HG03108 (cell line): ENCODE measurements around the gene UTS2B.
A peak's percentile ranks its signal among the peaks of the same experiment; 100 is the strongest.

Experiments
- ATAC-seq: cut with Tn5 transposase; IDR thresholded peaks from one replicate; pipeline ENCODE4 v1.9.1; 2021; ENCODE audit warnings: moderate library complexity; ENCODE audit not compliant: unreplicated experiment

UTS2B gene, protein sequence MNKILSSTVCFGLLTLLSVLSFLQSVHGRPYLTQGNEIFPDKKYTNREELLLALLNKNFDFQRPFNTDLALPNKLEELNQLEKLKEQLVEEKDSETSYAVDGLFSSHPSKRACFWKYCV

DNA sequence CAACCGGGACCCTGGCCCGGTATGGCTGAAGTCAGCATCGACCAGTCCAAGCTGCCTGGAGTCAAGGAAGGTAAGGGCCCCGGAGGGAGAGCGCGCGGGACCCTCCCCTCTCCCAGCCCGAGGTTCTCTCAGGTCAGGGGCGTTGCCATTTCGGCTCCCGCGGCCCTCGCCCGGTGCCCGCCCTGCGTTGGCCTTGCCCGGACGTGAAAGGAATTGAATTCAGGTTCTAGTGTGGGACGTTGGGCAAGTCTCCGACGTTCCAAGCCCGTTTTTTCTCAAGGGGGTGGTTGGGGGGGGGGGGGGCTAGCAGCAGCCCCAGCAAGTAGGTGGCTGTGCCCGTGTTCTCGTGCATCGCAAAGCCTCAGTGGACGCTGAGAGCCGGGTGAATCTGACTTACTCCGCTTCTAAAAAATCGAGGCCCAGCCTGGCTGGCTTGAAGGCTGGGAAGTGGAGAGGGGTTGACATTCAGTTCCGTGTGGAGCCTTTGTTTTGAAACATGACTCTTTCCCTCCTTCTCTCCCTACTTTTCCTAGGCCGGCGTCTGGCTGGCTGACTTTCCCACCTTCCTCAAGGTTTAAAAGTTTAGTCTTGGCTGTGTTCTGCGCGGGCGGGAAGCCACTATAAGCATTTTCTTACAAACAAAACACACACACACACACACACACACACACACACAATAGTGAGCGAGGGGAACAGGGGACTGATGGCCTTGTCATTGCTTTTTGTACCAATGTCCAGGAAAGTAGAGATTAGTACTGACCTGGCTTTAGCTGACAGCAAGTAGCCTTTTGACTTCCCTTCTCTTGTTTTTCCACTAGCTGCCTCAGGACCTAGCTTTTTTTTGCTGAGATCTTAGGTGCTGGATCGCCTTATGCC is at the start of gene UTS2B:
Gene UTS2B, minus strand, starts transcription at position 873 of the 876 bp plus-strand sequence. CDS start 48,337 bp downstream, outside the sequence.
- peak; percentile 18 for ATAC-seq

DNA sequence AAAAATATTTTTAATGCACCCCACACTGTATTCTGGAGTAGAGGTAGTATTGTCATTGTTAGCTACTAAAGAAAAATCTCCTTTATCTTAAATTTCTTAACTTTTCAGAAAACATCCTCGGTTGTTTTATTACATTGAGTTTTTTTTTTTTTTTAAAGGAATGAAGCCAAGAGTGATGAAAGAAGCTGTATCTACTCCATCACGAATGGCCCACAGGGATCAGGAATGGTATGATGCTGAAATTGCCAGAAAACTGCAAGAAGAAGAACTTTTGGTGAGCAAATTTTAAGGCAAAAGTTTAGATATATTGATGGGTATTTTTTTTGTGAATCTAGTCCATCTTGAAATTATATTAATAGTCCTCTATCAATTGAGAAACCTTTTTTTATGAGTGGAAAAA is 49.7 kb upstream of the UTS2B start:
- ATAC-seq: no peak

DNA sequence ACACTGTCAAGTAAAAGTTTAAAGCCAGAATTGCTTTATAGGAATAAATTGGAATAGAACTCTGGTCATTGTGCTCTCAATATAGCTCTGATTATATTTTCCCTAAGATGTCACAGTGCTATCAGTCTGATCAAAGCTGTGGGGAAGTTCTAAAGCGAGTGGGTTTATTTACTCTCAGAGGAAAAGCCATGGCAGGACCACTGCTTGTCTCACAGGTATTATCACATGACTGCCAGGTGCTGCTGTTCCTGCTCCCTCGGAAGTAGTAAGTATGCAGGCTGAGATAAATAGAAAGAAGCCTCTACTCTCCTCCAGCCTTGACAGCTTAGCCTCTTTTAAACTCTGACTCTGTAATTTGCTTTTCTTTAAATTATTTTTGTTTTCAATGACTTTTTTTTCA is 49.1 kb upstream of the UTS2B start:
- ATAC-seq: no peak

DNA sequence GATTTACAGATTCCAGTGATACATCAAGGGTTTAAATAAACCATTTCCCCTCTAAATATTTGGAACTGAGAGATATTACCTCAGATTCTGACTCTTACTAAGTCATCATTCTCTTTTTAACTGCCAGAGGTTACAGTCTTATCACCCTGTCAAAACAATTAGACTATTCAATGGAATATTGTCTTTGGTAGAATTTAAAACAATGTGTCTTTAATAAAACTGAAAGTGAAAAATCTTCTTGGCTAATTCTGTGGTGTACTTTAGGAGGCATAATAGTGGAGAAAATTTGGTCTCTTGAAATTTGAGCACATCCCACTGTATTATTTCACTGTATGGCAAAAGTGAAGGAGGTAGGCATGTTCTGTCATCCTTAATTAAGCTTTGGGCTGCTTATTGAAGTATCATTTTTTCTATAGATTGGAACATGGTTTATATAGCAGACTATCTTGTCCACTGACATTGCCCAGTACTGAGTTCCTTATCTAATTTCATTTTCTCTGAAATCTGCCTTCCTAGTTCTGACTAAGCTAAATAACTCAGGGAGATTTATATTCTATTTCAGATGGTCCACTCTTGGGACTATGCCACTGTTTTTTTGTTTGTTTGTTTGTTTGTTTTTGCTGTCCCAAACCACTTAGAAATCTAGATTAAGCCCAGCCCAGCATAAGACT is 48.0 kb upstream of the UTS2B start:
- ATAC-seq: no peak

DNA sequence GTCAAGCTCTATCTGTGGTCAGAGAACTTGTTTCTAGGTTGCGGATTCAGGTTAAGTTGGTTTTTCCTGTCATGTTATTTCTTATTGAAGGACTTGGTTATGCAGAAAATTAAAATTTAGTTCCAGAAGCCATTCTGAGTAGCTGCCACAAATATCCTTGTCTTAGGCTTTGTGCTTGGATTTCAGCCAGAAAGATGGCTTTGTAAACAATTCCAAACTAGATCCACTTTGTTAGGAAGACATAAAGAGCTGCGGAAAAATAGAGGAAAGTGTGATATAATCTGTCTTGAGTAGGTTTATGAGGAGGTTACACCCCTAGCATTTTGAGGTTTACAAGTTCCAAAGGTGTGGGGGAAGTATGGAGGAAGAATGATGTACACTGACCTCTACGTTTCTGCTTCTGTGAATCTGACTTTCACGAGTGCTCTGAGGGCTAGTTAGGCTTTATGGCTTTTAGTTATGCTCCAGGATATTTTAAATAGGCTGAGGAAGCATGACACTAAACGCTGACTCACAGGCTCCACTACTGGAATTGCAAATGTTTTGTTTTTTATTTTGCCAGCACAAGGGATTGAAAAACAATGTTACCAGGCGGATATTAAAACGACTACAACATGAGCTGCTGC is 46.3 kb upstream of the UTS2B start:
- no peak for ATAC-seq

DNA sequence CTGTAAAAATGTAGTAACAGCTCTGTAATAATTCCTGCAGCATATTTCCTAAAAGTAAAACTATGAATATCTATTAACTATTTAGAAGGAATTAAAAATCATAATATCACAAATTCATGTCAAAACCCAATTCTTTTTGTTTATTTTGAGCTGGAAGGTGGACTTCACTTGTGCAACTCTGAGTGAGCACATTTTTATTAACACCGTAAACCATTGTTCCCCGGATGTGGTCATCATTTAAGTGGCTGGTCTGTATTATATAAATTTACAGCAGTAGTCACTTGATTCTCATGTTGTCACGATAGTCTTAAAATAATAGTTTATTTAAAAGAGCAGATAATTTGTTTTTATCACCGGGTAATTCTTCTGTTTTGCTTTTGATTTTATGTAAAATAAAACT is 43.0 kb upstream of the UTS2B start:
- no peak for ATAC-seq

DNA sequence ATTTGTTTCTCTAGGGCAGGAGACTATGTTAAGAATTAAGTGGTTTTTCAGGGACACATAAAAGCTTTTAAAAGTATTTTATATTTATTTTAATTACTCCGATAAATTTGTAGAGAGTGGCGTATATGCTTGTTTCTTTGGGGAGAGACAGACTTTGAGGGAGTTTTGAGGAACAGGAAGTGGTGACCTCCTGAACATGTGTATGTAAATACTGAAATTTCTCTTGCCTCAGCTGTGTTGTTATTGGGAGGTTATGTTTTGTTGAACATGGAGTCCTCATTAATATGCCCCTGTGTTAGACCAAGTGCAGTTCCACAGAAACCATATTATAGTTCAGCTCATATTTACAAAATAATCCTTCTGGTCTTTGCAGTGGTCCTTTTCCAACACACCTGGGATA is 41.8 kb upstream of the UTS2B start:
- peak; percentile 65 for ATAC-seq

DNA sequence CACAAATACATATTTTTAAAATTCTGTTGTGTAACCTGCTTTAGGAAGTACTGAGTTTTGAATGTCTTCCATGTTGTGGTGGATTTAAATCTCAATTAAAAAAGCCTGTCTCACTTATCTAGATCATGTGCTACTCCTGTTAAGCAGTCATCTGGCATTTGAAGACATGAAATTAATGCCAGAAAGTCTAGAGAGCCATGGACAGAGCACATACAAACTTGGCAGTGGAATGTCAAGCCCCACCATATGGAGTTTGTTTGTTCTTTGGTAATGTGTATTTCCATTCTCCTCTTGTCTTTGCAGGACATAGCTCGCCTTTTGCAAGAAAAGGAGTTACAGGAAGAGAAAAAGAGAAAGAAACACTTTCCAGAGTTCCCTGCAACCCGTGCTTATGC is 39.3 kb upstream of the UTS2B start:
- no peak for ATAC-seq

DNA sequence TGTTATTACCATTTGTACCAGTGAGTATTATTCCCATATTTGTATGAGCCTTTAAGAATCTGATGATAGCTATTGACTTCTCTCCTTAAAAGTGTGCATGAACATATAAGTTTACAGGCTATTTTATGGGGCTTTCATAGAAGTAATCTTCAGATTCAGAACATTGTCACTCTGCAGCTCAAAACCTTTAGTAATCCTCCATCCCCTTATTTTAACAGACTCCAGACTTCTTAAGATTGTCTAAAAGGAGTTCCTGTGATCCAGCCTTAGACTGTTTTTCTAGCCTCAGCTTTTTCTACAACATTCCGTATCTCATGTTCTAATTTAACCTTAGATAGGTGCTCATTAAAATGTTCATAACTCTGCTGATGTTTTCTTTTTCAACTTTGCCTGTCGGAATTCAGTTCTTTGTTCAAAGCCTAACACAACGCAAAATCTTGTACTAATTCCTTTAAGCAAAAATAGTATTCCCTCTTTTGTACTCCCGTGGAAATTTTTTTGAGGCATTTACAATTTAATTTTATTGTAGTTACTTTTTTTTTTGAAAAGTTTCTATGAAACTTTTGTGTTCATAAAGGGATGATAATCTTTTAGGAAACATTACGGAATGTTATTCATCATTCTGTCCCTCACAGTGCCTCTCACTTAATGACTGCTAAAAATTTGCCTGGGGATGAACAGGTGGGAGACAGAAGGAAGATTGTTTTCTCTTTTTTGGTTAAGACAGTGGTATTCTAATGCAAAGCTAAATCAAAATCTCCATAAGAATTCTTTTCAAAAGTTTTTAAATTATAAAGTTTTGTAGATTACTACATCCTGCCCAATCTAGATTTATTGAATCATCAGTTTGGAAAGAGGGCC is 38.7 kb upstream of the UTS2B start:
- ATAC-seq: no peak

DNA sequence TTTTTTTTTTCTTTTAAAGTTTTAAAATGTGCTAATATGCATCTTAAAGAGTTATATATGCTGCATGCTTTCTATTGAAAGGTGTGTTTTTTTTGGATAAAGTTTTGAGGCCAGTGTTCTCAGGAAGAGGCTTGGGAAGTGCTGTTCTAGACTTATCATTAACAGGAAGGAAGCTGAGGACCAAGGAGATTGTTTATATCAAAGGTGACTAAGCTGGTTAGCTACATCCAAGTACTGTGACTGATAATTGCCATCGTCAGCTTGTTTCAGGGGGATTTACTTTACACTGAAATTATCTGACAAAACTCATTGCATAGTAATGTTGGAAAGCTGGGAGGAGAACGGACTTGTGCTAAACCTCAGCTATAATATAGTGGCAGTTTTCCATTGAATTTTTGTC is 36.3 kb upstream of the UTS2B start:
- ATAC-seq: no peak

DNA sequence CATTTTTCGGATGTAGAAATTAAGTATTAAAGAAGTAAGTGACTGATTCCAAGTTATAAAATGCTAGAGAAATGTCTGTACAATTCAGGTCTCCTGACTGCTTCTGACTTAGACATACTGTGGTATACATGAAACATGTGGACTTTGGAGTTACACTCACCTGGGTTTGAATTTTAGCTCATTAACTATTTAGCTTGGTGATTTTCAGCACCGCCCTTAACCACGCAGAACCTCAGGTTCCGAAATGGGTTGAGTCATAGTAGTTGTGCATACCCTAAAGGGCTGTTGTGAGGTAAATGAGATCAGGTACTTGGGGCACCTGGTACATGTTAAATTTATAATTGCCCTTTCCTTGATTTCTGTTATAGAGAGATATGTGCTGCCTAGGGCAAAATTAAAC is 32.9 kb upstream of the UTS2B start:
- ATAC-seq: no peak

DNA sequence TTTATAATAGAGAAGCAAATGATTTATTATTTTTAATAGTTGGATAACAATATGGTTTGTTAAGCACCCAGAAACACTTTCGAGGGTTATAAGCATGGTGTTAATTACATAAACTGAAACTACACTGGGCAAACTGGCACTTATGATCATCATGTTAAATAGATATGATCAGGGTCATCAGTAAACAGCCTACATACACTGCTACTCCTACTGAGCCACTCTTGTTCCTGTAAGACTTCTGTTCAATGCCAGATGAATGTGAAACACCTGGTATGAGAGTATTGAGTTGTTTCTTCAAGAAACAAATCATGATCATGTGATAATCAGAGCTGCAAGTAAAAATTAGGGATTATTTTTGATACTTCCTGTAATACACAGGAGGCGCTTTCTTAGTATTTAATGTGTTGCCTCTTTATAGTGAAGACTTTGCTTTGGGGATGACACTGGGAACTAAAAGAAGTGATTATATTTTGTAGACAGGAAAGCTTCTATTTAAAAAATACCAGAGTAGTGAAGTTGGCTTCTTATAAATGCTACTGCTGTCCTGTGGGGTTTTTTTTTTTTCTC is 32.3 kb upstream of the UTS2B start:
- no peak for ATAC-seq

DNA sequence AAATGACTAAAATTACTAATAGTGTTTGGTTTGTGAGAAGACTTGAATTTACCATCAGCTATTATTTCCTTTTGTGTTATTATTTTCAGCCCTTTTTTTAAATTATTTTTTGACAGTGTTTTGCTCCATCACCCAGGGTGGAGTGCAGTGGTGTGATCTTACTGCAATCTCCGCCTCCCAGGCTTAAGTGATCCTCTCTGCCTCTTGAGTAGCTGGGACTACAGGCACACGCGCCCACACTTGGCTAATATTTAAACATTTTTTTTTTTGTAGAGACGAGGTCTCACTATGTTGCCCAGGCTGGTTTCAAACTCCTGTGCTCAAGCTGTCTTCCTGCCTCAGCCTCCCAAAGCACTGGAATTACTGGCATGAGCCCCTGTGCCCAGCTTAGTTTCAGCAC is 31.7 kb upstream of the UTS2B start:
- no peak for ATAC-seq

DNA sequence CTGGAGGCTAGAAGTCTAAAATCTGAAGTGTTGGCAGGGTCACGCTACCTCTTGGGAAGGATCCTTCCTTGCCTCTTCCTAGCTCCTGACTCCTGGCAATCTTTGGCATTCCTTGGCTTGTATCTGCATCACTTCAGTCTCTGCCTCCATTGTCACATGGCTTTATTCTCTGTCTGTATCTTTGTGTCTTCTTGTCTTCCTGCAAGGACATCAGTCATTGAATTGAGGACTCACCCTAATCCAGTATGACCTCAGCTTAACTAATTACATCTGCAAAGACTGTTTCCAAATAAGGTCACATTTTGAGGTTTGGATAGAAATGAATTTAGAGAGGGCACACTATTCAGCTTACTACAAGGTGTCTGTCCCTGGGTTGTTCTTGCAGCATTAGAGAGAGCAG is 31.1 kb upstream of the UTS2B start:
- ATAC-seq: no peak

DNA sequence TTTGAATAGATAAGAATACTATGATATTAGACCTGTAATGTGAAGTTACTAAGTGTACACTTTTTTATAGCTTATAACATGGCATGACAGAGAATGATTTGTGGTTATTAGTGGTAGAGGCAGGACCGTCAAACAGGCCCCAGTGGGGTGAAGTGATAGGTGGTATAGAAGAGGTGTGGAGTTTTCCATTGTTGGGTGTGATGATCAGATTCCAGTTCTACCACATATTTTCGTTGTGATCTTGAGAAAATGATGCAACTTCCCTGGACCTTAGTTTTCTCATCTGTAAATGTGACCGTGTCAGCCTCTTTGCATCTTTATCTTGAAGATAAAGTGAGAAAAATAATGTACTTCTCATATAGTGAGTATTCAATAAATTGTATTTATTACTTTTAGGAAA is 30.3 kb upstream of the UTS2B start:
- no peak for ATAC-seq

DNA sequence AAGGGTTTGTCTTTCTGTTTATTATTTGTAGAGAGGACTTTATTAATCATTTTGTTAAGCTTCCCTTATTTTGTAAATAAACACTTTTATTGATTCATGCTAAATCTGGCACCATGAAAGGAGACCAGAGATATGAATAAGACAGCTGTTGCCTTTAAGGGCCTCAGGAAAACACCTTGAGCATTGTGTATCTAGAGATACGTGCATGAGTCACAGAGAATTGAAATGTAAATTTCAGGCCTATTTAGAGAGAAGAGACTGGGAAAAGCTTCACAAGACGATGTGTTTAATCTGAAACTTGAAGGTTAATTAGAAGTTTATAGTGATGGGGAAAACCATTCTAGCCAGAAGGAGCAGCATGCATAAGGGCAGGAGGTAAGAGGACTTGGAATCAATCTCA is 28.6 kb upstream of the UTS2B start:
- peak; percentile 32 for ATAC-seq

DNA sequence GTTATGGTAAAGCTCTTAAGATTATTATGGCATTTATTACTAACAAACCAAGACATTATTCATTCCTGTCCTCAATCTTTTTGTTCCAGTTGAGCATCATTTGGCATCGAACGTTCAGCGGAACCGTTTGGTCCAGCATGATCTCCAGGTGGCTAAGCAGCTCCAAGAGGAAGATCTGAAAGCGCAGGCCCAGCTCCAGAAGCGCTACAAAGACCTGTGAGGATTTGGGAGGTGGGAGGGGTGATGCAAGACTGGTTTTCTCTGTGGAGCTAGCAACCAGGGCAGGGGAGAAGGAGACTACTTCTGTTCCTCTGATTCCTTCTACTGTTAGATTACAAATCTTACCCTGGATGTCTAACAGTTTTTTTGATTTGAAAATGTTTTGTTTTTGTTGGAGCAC is 27.6 kb upstream of the UTS2B start:
- ATAC-seq: no peak

DNA sequence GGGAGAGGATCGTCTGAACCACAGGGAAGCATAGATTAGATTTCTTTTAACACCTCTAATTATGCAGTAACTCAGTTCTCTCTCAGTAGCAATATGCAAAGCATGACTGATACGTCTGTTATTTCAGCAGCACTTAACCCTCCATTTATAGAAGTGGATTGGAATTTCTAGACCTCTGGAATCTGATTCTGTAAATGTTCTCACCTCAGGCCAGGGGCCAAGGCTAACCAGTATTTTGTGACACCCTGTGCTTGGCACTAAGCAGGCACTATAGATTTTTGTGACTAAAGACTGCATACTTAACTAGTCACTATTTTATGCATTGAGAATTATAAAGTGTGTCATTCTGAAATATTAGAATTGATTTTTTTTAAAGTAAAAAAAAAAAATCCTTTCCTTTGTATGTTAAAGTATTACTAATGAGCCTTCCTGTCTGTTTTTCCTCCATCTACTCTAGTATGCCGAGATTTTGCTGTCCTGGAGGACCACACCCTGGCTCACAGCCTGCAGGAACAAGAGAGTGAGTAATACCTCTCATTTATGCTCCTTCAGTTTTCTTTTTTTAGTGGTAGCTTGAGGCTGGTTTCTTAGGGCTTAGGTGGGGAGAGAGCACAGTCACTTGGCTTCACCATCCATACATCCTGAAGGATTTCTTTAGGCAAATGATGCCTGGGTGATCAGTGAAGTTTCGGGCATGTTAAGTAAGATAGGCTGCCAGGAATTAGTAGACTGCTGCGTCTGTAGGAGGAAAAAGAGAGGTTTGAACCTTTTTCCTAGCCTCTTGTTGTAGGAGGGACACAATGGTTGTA is 26.5 kb upstream of the UTS2B start:
- ATAC-seq: no peak

DNA sequence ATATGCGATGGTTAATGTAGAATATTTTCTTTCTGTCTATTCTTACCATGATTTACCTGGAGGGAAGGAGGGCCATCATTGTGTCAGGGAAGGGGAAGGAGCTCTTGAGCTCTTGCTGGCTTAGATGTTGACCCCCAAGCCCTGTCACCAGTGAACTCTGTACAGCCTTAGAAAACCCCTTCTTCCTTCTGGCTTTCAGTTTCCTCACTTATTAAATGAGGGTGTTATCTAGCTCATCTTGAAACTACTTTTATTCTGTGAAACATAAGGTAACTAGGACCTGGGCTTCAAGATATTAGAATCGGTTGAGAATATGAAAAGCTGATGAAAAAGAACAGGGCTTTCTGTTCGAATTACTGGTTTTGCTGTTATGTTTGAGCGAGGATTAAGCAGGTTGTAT is 25.1 kb upstream of the UTS2B start:
- peak; percentile 82 for ATAC-seq
